Right lobe of liver (tissue), 6 donors: Measurements from ENCODE around the gene ADGRD2. TPM values are rescaled to one million over a fixed set of nuclear protein-coding genes. Genes with fewer than 3 reads are reported as not detected.

Source experiments
- ATAC-seq, 4 donors: fragments of 200-7000 bp; cut with Tn5 transposase; one replicate each; pipeline ENCODE4 v1.9.1; 2020; ENCODE audit warnings: mild to moderate bottlenecking in 4 of 4, moderate library complexity in 4 of 4
- DNase-seq, 3 donors: peaks; one replicate each; pipeline ENCODE4 v3.0.0-alpha.2; 2020
- H3K27ac ChIP-seq, 3 donors: fragments of 200-600 bp; one replicate each; pipeline ENCODE4 v1.8.0; 2022
- H3K27me3 ChIP-seq, 2 donors: fragments of 200-600 bp; one replicate each; pipeline ENCODE4 v1.8.0; 2022
- H3K36me3 ChIP-seq, 4 donors: fragments of 200-600 bp; sonication (generic) in 1 of 4; one replicate each; pipeline versions ENCODE4 v1.5.1 to v1.8.0; 2017 to 2022; ENCODE audit warnings: control low read depth in 1 of 4
- H3K4me1 ChIP-seq, 4 donors: fragments of 200-600 bp; sonication (generic) in 1 of 4; one replicate each; pipeline versions ENCODE4 v1.5.1 to v1.8.0; 2017 to 2022; ENCODE audit warnings: control low read depth in 1 of 4
- H3K4me3 ChIP-seq, 3 donors: fragments of 200-600 bp; one replicate each; pipeline ENCODE4 v1.8.0; 2022
- H3K9me3 ChIP-seq, 4 donors: fragments of 200-600 bp; sonication (generic) in 1 of 4; one replicate each; pipeline versions ENCODE4 v1.5.1 to v1.8.0; 2017 to 2022; ENCODE audit warnings: control low read depth in 1 of 4
- POLR2A ChIP-seq: fragments of 450-650 bp; IDR thresholded peaks from one replicate; pipeline ENCODE4 v1.6.1; 2017; ENCODE audit warnings: antibody characterized with exemption, mild to moderate bottlenecking
- WGBS: methylation state at CpG from one replicate; pipeline ENCODE4 v1.1.6; 2018; ENCODE audit warnings: low coverage, low lambda C conversion rate; ENCODE audit not compliant: insufficient coverage; ENCODE audit errors: missing lambda C conversion rate; 5-methylcytosine and 5-hydroxymethylcytosine counted together
- intact Hi-C, 2 donors: fragments of 100-400 bp; cut with DNase I; formaldehyde crosslinking; loops; one replicate each; pipeline versions ENCODE4 v1.11.2 to v1.14.1; 2022
- total RNA-seq, 6 experiments: library from RNA; depleted of rRNA in 2 of 6; stranded (reverse); fragments of >200 nt in 2 of 6; fragmentation: NEBNext Ultra II Directional in 3 of 6; extraction: Animal tissue kit (Norgen Biotek cat#: 25700) in 3 of 6; gene quantifications; one replicate each; pipeline versions ENCODE4 v1.1.0 to v1.2.4, GENCODE V29; 2016 to 2023
- TF ChIP-seq, protein P1 (sequence below), 4 donors: fragments of 200-600 bp in 3 of 4; fragments of 450-650 bp in 1 of 4; IDR thresholded peaks; one replicate each; pipeline versions ENCODE4 v1.5.1 to v1.8.0; 2016 to 2022; ENCODE audit warnings: antibody characterized with exemption in 4 of 4, mild to moderate bottlenecking in 2 of 4
- donor health status: DM: no; HTN: yes; CAD: no.
- donor health status: DM: no; HTN: no; CAD: no.
- donor health status: DM: no; HTN: no; CAD: no.
- donor health status: DM: no; HTN: yes; CAD: no.
- donor health status: DM: no; HTN: yes; CAD: no.

The ADGRD2 gene
- total RNA-seq, 6 experiments from 2014 or later: not detected

DNA sequence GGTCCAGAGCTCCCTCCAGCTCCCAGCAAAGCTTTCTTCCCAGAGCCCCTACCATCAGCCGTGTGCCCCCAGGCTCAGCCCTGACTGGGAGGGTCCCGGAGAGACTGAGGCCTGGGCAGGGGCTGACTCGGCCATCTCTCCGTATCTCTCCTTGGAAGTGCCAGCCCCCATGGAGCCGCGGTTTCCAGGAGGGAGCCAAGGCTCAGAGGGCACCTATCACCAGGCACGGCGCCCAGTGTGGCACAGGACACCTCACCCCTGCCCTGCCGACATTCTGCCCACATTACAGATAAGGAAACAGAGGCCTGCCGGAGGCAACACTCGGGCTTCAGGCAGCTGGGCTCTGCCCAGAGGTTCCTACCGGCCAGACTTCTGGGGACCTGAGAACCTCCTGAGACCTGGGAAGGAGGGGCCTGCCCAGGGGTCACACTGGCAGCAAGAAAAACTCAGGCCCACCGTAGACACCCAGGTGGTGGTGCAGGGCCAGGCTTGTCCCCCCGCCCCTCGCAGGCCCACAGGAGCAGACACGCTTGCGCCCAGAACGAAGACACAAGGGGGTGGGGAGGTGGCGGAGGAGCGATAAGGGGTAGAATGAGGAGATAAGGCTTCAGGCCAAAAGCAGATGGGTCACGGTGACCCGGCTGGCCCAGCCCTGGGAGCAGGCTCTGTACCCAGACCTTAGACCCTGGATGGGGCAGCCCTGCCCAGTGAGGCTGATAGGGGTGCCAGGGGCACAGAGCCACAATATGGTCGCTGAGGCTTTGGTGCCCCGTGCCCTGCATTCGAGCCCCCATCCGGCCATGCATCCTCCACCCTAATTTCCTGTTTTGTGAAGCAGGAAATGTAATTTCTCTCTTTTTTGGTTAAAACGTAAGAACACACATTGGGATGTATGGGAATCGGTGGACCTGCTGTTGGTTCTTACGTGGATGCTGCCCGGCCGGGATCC, 45.1 kb downstream of the ADGRD2 start:
- Histone ChIP-seq H3K4me3 (no peak overlapping the region), H3K9me3 (no peaks in the 10 kb centered on the region), H3K27me3 (no peaks in the 10 kb centered on the region), H3K36me3 (no peaks in the 10 kb centered on the region), H3K27ac (no peak overlapping the region), H3K4me1 (peaks cover 0 to 5% (median 0%) of the 10 kb centered on the region in 4 donors)
- 50% methylated on average over 21 of the region's 31 CpGs for WGBS
- TF ChIP-seq, protein P1, sequence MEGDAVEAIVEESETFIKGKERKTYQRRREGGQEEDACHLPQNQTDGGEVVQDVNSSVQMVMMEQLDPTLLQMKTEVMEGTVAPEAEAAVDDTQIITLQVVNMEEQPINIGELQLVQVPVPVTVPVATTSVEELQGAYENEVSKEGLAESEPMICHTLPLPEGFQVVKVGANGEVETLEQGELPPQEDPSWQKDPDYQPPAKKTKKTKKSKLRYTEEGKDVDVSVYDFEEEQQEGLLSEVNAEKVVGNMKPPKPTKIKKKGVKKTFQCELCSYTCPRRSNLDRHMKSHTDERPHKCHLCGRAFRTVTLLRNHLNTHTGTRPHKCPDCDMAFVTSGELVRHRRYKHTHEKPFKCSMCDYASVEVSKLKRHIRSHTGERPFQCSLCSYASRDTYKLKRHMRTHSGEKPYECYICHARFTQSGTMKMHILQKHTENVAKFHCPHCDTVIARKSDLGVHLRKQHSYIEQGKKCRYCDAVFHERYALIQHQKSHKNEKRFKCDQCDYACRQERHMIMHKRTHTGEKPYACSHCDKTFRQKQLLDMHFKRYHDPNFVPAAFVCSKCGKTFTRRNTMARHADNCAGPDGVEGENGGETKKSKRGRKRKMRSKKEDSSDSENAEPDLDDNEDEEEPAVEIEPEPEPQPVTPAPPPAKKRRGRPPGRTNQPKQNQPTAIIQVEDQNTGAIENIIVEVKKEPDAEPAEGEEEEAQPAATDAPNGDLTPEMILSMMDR (IDR thresholded peaks at IDR 0.05): no peak
- TF ChIP-seq POLR2A: no peak
- peak in 3 of 4 donors; percentile 19 to 75 (median 60) for ATAC-seq
- intact Hi-C loops: no loop called here
- DNase-seq: peak in 1 of 3 donors; percentile 36

DNA sequence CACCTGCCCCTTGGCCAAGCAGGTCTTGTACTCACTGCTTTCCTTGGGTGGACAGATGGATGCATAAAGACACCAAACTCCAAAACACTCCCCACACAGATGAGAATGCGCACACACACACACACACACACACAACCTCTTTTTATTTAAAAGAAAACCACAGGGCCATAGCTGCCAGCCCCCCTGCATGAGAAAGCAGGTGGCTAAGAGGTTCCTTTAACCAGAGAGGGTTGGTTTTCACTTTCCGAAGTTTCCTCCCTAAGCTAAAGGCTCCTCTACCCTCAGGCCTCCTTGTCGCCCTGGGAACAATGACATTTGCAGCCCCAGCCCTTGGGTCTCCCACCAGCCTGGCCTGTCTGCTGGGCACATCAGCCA, 45.8 kb downstream of the ADGRD2 start:
- ATAC-seq: no peak
- no peak overlapping the region for H3K27ac ChIP-seq
- H3K9me3 ChIP-seq: no peaks in the 10 kb centered on the region
- no peak for TF ChIP-seq POLR2A
- TF ChIP-seq, protein P1 (IDR thresholded peaks at IDR 0.05): no peak
- intact Hi-C loops: no loop called here
- H3K36me3 ChIP-seq: no peaks in the 10 kb centered on the region
- no peak overlapping the region for H3K4me3 ChIP-seq
- WGBS: 72% methylated on average over 3 of the region's 3 CpGs
- H3K4me1 ChIP-seq: peaks cover 0 to 5% (median 0%) of the 10 kb centered on the region in 4 donors
- H3K27me3 ChIP-seq: no peaks in the 10 kb centered on the region
- DNase-seq: no peak

DNA sequence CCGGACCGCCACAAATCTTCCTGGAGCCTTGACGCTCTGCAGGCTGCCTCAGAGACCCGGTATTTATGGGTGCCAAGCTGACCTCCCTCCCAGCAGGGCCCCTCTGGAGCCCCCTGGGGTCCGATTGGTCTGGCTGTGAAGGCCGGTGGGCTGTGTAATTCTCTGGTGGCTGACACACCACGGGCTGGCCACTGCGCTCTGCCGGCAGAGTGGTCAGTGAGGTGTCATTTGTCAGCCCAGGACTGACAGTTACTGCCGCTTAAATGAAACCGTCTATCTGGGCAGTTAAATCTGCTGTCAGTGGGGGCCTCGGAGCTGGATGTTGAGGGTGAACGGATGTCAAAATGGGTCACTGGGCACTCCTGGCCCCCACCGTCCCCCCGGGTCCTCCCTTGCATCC, 46.2 kb downstream of the ADGRD2 start:
- H3K27ac ChIP-seq: no peak overlapping the region
- H3K36me3 ChIP-seq: no peaks in the 10 kb centered on the region
- ATAC-seq: no peak
- no peaks in the 10 kb centered on the region for H3K9me3 ChIP-seq
- peaks cover 0 to 5% (median 0%) of the 10 kb centered on the region in 4 donors for H3K4me1 ChIP-seq
- DNase-seq: no peak
- H3K4me3 ChIP-seq: no peak overlapping the region
- intact Hi-C loops: no loop called here
- no CpG with 5 or more reads among the region's 15 CpGs for WGBS
- TF ChIP-seq POLR2A: no peak
- TF ChIP-seq, protein P1 (IDR thresholded peaks at IDR 0.05): no peak
- H3K27me3 ChIP-seq: no peaks in the 10 kb centered on the region

DNA sequence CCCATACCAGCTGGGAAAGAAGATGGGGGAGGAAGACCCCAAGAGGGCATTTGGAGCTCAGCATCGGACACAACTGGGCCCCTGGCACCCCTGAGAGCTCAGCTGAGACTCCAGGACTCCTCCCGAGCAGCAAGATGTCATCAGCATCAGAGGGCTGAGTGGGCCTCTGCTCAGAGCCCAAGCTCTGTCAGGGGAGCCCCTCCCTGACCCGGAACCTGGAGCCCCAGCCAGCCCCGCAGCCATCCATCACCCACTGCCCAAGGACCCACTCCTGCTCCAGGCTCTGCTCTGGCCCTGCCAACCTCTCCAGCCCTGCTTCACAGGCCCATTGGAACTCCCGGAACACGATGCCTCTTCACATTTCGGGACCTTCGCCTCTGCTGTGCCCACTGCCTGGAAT, 47.2 kb downstream of the ADGRD2 start:
- WGBS: 86% methylated on average over 4 of the region's 8 CpGs
- H3K27me3 ChIP-seq: peaks cover 0 to 1% of the 10 kb centered on the region in 2 donors
- no peak for TF ChIP-seq POLR2A
- TF ChIP-seq, protein P1 (IDR thresholded peaks at IDR 0.05): no peak
- DNase-seq (no peak), ATAC-seq (no peak)
- no peaks in the 10 kb centered on the region for H3K36me3 ChIP-seq
- H3K4me3 ChIP-seq: no peak overlapping the region
- peaks cover 0 to 5% (median 0%) of the 10 kb centered on the region in 4 donors for H3K4me1 ChIP-seq
- H3K27ac ChIP-seq: no peak overlapping the region
- no peaks in the 10 kb centered on the region for H3K9me3 ChIP-seq
- intact Hi-C loops: no loop called here
